Tibial artery (tissue), 4 donors: ENCODE results near the gene FOXL2NB.

Experiments used
- DNase-seq, 2 donors: peaks; one replicate each; pipeline ENCODE4 v3.0.0-alpha.2; 2019
- H3K27ac ChIP-seq, 2 donors: fragments of 200-600 bp; sonication (generic) in 1 of 2; 1 replicate in 1 of 2; 2 replicates in 1 of 2; pipeline ENCODE4 v1.5.1; 2018 to 2019; ENCODE audit warnings: mild to moderate bottlenecking in 1 of 2
- H3K27me3 ChIP-seq, 2 donors: fragments of 200-600 bp; sonication (generic) in 1 of 2; one replicate each; pipeline versions ENCODE4 v1.5.1 to v1.6.0; 2016 to 2019
- H3K36me3 ChIP-seq, 3 donors: fragments of 200-600 bp; sonication (generic) in 2 of 3; one replicate each; pipeline ENCODE4 v1.5.1; 2016 to 2019; ENCODE audit warnings: mild to moderate bottlenecking in 2 of 3
- H3K4me1 ChIP-seq, 4 donors: fragments of 200-600 bp; sonication (generic) in 2 of 4; 1 replicate in 3 of 4; 2 replicates in 1 of 4; pipeline ENCODE4 v1.5.1; 2016 to 2019
- H3K4me3 ChIP-seq, 2 donors: fragments of 200-600 bp; sonication (generic) in 1 of 2; 1 replicate in 1 of 2; 2 replicates in 1 of 2; pipeline ENCODE4 v1.5.1; 2018 to 2019; ENCODE audit warnings: mild to moderate bottlenecking in 2 of 2
- H3K9me3 ChIP-seq, 3 donors: fragments of 200-600 bp; sonication (generic) in 1 of 3; one replicate each; pipeline ENCODE4 v1.5.1; 2016 to 2019
- intact Hi-C: fragments of 100-400 bp; cut with DNase I; formaldehyde crosslinking; loops from one replicate; pipeline ENCODE4 v1.15.0; 2023; ENCODE audit warnings: low total_unique reads
- TF ChIP-seq, protein P1 (sequence below), 2 experiments: fragments of 200-600 bp in 1 of 2; fragments of 450-650 bp in 1 of 2; IDR thresholded peaks; one replicate each; pipeline ENCODE4 v1.5.1; 2017 to 2019; ENCODE audit warnings: antibody characterized with exemption in 2 of 2, mild to moderate bottlenecking in 1 of 2, moderate library complexity in 1 of 2

Gene FOXL2NB

DNA sequence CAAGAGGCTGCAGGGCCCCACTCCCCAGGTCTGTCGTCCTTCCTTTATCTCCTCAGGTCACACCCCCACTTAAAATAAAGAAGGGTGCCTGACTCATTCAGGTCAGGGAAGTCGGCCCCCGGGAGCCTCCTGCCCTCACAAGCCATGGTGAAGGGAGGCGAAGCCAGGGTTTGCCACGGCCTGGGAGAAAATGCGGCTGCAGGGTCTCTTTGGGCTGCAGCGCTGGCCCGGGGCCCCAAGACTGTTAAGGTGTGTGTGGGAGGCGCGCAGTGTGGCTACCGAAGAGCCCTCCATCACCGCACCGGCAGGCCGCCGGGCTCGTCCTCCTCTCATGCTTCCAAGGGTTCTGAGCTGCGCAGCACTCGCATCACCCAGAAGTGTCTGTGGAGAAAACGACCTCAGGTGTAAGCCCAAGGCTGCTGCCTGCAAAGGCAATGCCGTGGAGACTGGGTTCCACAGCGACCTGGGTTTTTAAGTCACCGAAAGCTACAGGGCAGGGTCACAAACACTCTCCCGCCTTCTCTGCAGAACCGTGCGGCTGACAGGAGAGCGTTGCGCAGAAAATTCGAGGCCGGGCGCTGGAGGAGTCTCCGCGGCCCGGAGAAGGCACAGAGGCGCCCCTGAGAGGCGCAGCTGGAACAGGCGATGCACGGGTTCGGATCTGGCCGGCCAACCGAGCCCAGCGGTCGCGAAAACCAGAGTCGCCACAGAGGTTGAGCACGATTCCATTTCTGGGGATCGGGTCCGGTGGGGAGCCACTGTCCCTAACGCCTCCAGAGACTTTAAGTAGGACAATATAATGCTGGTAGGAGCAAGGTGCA, 8.8 kb upstream of the FOXL2NB start:
- Histone ChIP-seq H3K9me3 (no peaks in the 10 kb centered on the region), H3K4me1 (peaks cover 0 to 44% (median 38%) of the 10 kb centered on the region in 4 donors), H3K36me3 (no peaks in the 10 kb centered on the region), H3K27me3 (peaks cover 2 to 79% of the 10 kb centered on the region in 2 donors), H3K27ac (no peak overlapping the region), H3K4me3 (no peak overlapping the region)
- no peak for DNase-seq
- intact Hi-C loops, result loop anchor here (10.0 kb wide), 1 partner anchor 387 kb away; no protein-coding TSS in a partner anchor
- TF ChIP-seq, protein P1, sequence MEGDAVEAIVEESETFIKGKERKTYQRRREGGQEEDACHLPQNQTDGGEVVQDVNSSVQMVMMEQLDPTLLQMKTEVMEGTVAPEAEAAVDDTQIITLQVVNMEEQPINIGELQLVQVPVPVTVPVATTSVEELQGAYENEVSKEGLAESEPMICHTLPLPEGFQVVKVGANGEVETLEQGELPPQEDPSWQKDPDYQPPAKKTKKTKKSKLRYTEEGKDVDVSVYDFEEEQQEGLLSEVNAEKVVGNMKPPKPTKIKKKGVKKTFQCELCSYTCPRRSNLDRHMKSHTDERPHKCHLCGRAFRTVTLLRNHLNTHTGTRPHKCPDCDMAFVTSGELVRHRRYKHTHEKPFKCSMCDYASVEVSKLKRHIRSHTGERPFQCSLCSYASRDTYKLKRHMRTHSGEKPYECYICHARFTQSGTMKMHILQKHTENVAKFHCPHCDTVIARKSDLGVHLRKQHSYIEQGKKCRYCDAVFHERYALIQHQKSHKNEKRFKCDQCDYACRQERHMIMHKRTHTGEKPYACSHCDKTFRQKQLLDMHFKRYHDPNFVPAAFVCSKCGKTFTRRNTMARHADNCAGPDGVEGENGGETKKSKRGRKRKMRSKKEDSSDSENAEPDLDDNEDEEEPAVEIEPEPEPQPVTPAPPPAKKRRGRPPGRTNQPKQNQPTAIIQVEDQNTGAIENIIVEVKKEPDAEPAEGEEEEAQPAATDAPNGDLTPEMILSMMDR (IDR thresholded peaks at IDR 0.05), result no peak

DNA sequence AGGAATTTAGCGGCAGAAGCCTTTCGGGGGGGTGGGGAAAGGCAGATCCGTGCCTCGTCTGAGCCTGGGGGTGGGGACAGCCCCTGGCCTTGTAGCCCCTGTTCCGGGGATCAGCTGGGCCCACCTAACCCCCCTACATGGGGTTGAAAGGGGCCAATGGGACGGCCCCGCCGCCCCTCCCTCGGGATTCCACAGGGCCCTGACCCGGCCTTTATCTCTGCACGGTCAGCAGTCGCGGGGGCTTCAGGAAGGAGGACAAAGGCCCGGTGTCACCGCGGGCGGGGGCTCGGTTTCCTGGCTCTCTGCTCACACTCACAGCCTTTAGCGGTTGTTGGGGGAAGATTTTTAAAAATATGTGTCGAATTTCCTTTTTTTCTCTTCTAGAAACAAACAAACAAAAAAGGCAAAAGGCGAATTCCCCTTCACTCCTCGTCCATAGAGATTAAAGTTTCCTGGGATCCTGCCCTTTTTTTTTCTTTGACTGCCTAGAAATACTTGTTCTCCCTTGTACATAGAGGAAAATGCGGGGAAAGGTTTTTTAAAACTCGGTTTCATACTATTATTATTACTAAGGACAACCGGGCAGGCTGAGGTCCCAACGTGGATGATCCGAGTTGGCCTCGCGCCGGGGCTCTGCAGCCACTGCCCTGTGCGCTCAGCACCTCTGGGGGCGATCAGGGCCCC, 8.0 kb upstream of the FOXL2NB start:
- intact Hi-C loops, result loop anchor here (10.0 kb wide), 1 partner anchor 386 kb away; no protein-coding TSS in a partner anchor
- peak in 1 of 2 donors; percentile 63 for DNase-seq
- Histone ChIP-seq H3K4me1 (peaks cover 0 to 44% (median 38%) of the 10 kb centered on the region in 4 donors), H3K36me3 (no peaks in the 10 kb centered on the region), H3K27me3 (peaks cover 3 to 86% of the 10 kb centered on the region in 2 donors), H3K9me3 (no peaks in the 10 kb centered on the region), H3K4me3 (no peak overlapping the region), H3K27ac (no peak overlapping the region)
- TF ChIP-seq, protein P1 (IDR thresholded peaks at IDR 0.05), result no peak

DNA sequence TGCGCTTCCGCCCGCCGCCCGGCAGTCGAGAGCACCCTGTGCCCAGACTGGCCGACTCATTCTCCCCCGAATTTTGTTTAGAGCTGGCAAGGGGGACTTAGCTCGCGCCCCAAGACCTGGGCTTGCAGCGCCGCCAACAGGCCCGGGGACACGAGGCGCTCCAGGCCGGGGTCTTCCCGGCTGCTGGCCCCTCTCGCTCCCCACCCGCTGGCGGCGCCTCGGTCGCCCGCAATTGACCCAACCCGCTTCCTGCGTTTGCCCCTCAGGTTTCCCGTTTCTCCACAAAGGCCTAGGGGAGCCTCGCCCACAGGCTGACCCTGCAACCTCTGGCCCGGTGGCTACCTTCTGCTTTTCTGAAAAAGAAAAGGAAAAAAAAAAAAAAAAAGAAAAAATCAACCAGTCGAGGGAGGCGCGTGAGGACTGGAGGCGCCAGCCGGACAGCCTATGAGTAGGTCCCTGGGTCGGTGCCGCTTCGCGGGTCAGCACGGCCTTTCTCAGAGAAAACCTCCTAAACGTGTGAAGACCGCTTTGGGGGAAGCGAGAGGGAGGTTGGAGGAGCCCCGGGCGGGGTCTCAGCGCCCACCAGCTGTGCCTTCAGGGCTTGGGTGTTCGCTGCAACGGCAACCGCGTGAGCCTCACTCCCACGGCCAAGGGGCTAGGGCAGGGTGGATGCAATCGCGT, 7.3 kb upstream of the FOXL2NB start:
- intact Hi-C loops, result loop anchor here (10.0 kb wide), 1 partner anchor 385 kb away; no protein-coding TSS in a partner anchor
- Histone ChIP-seq H3K36me3 (no peaks in the 10 kb centered on the region), H3K9me3 (no peaks in the 10 kb centered on the region), H3K4me3 (no peak overlapping the region), H3K27ac (no peak overlapping the region), H3K4me1 (peaks cover 0 to 49% (median 38%) of the 10 kb centered on the region in 4 donors), H3K27me3 (peaks cover 3 to 93% of the 10 kb centered on the region in 2 donors)
- DNase-seq, result peak in 1 of 2 donors; percentile 54
- TF ChIP-seq, protein P1 (IDR thresholded peaks at IDR 0.05), result no peak

DNA sequence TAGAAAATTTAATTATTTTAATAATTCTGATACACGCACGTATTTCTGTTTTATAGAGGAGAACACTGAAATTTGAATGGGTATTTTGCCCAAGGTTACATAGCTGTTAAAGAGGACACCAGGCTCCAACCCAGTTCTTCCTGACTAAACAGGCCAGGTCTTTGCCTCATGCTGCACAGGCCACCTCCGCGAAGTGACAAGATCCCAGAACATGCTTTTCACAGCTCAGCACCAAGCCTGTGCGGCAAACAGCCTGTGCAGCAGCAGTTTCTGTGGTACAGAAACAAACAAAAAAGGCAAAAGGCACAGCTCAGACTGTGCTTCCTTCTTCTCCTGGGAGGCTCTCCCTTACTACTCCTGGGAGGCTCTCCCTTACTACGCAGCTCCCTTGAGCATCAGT, 6.6 kb upstream of the FOXL2NB start:
- H3K4me1 ChIP-seq, result peaks cover 0 to 57% (median 45%) of the 10 kb centered on the region in 4 donors

More for the DNA sequence above, 6.6 kb upstream of the FOXL2NB start:
- Histone ChIP-seq H3K27me3 (peaks cover 3 to 100% of the 10 kb centered on the region in 2 donors), H3K4me3 (no peak overlapping the region), H3K9me3 (no peaks in the 10 kb centered on the region), H3K27ac (no peak overlapping the region), H3K36me3 (no peaks in the 10 kb centered on the region)
- DNase-seq, result peak in 1 of 2 donors; percentile 25
- intact Hi-C loops, result no loop called here
- TF ChIP-seq, protein P1 (IDR thresholded peaks at IDR 0.05), result no peak
